HL-60 (cell line): ENCODE results near the gene LRRC17.

ENCODE experiments used
- CTCF ChIP-seq: IDR thresholded peaks from one replicate; pipeline ENCODE4 v1.5.1; 2011; ENCODE audit warnings: low read length, control low read depth, inconsistent platforms; ENCODE audit not compliant: insufficient read depth
- GABPA ChIP-seq: IDR thresholded peaks from 2 replicates; pipeline ENCODE4 v1.6.1; 2012; ENCODE audit warnings: low read depth
- POLR2AphosphoS5 ChIP-seq: IDR thresholded peaks from 2 replicates; pipeline ENCODE4 v1.6.1; 2012; ENCODE audit warnings: low read depth
- REST ChIP-seq: IDR thresholded peaks from 2 replicates; pipeline ENCODE4 v1.6.1; 2012; ENCODE audit warnings: low read depth; ENCODE audit not compliant: insufficient replicate concordance

GRCh38 chr7:102985176-102985783 lies 72.5 kb downstream of the LRRC17 start:
- no peak for TF ChIP-seq CTCF
- TF ChIP-seq POLR2AphosphoS5, result no peak
- no peak for TF ChIP-seq REST
- TF ChIP-seq GABPA, result no peak
